ENCODE results near the gene HOXD9.

Gene HOXD9

GRCh38 chr2:176160986-176161824 lies 38.7 kb downstream of the HOXD9 start:
- Histone ChIP-seq H2AFZ (ENCODE audit: low read depth, low read length) (no peak overlapping the region), H3K9me3 (ENCODE audit: insufficient read depth, low read length) (no peaks in the 10 kb centered on the region), H4K20me1 (ENCODE audit: insufficient read depth, low read length) (no peaks in the 10 kb centered on the region), H3K4me2 (ENCODE audit: low read length) (no peak overlapping the region), H3K27ac (ENCODE audit: low read length) (no peak overlapping the region), H3K4me3 (ENCODE audit: low read length) (no peak overlapping the region), H3K4me1 (ENCODE audit: low read length) (no peaks in the 10 kb centered on the region), H3K27me3 (ENCODE audit: low read depth, low read length) (no peaks in the 10 kb centered on the region), H3K36me3 (replicated peaks; ENCODE audit: low read depth, low read length) (no peaks in the 10 kb centered on the region), H3K79me2 (ENCODE audit: low read length) (no peaks in the 10 kb centered on the region), H3K9ac (ENCODE audit: low read length) (no peak overlapping the region)
- TF ChIP-seq EZH2phosphoT487 (IDR thresholded peaks at IDR 0.05; ENCODE audit: low read depth) (no peak), CTCF (IDR thresholded peaks at IDR 0.05; ENCODE audit: low read depth, low read length) (no peak)

GRCh38 chr2:176161825-176162626 lies 39.5 kb downstream of the HOXD9 start:
- no peak for TF ChIP-seq EZH2phosphoT487 (IDR thresholded peaks at IDR 0.05; ENCODE audit: low read depth)
- no peak for TF ChIP-seq CTCF (IDR thresholded peaks at IDR 0.05; ENCODE audit: low read depth, low read length)
- H4K20me1 ChIP-seq (ENCODE audit: insufficient read depth, low read length): no peaks in the 10 kb centered on the region
- no peak overlapping the region for H3K27ac ChIP-seq (ENCODE audit: low read length)
- no peaks in the 10 kb centered on the region for H3K36me3 ChIP-seq (replicated peaks; ENCODE audit: low read depth, low read length)
- peaks cover 3% of the 10 kb centered on the region; the same call in 1 of the 2 replicates for H3K27me3 ChIP-seq (ENCODE audit: low read depth, low read length)
- no peak overlapping the region for H3K9ac ChIP-seq (ENCODE audit: low read length)
- H3K9me3 ChIP-seq (ENCODE audit: insufficient read depth, low read length): no peaks in the 10 kb centered on the region
- no peak overlapping the region for H3K4me3 ChIP-seq (ENCODE audit: low read length)
- H2AFZ ChIP-seq (ENCODE audit: low read depth, low read length): no peak overlapping the region
- no peak overlapping the region for H3K4me2 ChIP-seq (ENCODE audit: low read length)
- no peaks in the 10 kb centered on the region for H3K4me1 ChIP-seq (ENCODE audit: low read length)
- no peaks in the 10 kb centered on the region for H3K79me2 ChIP-seq (ENCODE audit: low read length)

GRCh38 chr2:176162911-176163671 lies 40.6 kb downstream of the HOXD9 start:
- Histone ChIP-seq H3K36me3 (replicated peaks; ENCODE audit: low read depth, low read length) (no peaks in the 10 kb centered on the region), H3K4me1 (ENCODE audit: low read length) (no peaks in the 10 kb centered on the region), H3K27me3 (ENCODE audit: low read depth, low read length) (peaks cover 3% of the 10 kb centered on the region; the same call in 1 of the 2 replicates)

More at GRCh38 chr2:176162911-176163671, 40.6 kb downstream of the HOXD9 start:
- Histone ChIP-seq H3K4me2 (ENCODE audit: low read length) (no peak overlapping the region), H4K20me1 (ENCODE audit: insufficient read depth, low read length) (no peaks in the 10 kb centered on the region), H2AFZ (ENCODE audit: low read depth, low read length) (no peak overlapping the region), H3K27ac (ENCODE audit: low read length) (no peak overlapping the region), H3K9me3 (ENCODE audit: insufficient read depth, low read length) (no peaks in the 10 kb centered on the region), H3K9ac (ENCODE audit: low read length) (no peak overlapping the region), H3K79me2 (ENCODE audit: low read length) (no peaks in the 10 kb centered on the region), H3K4me3 (ENCODE audit: low read length) (no peak overlapping the region)
- TF ChIP-seq CTCF (IDR thresholded peaks at IDR 0.05; ENCODE audit: low read depth, low read length): no peak
- TF ChIP-seq EZH2phosphoT487 (IDR thresholded peaks at IDR 0.05; ENCODE audit: low read depth): no peak
